MM.1S (cell line): ENCODE results near the gene SPPL3.

Experiments used
- DNase-seq: peaks from one replicate; pipeline ENCODE4 v3.0.0-alpha.2; 2015
- H2AFZ ChIP-seq: fragments of 300-600 bp; sonication (generic); 2 replicates; pipeline ENCODE4 v1.6.0; 2016; ENCODE audit warnings: antibody characterized with exemption, low read length
- H3F3A ChIP-seq: fragments of 300-600 bp; sonication (generic); 2 replicates; pipeline ENCODE4 v1.6.1; 2016; ENCODE audit warnings: mild to moderate bottlenecking, antibody characterized with exemption, low read length, moderate library complexity, mixed read lengths; ENCODE audit not compliant: insufficient read depth
- H3K27ac ChIP-seq: fragments of 300-600 bp; sonication (generic); 2 replicates; pipeline ENCODE4 v1.5.1; 2016; ENCODE audit warnings: mild to moderate bottlenecking, low read length
- H3K27me3 ChIP-seq: fragments of 300-600 bp; sonication (generic); replicated peaks from 2 replicates; pipeline ENCODE4 v1.6.0; 2016; ENCODE audit warnings: low read length; ENCODE audit not compliant: insufficient read depth
- H3K36me3 ChIP-seq: fragments of 300-600 bp; sonication (generic); replicated peaks from 2 replicates; pipeline ENCODE4 v1.6.1; 2016; ENCODE audit warnings: mild to moderate bottlenecking, low read length, mixed read lengths; ENCODE audit not compliant: insufficient read depth
- H3K4me1 ChIP-seq: fragments of 300-600 bp; sonication (generic); 2 replicates; pipeline ENCODE4 v1.6.1; 2016; ENCODE audit warnings: low read length, mixed read lengths
- H3K4me2 ChIP-seq: fragments of 300-600 bp; sonication (generic); 2 replicates; pipeline ENCODE4 v1.6.0; 2016; ENCODE audit warnings: low read depth, low read length
- H3K4me3 ChIP-seq: fragments of 300-600 bp; sonication (generic); 2 replicates; pipeline ENCODE4 v1.5.1; 2016; ENCODE audit warnings: low read length, mixed read lengths
- H3K79me2 ChIP-seq: fragments of 300-600 bp; sonication (generic); 2 replicates; pipeline ENCODE4 v1.6.1; 2016; ENCODE audit warnings: mixed run types, low read length, mixed read lengths
- H3K9ac ChIP-seq: fragments of 300-600 bp; sonication (generic); 2 replicates; pipeline ENCODE4 v1.6.1; 2016; ENCODE audit warnings: low read length, mixed read lengths
- H3K9me2 ChIP-seq: fragments of 300-600 bp; sonication (generic); replicated peaks from 2 replicates; pipeline ENCODE4 v1.6.1; 2016; ENCODE audit warnings: mild to moderate bottlenecking, low read length, mixed read lengths; ENCODE audit not compliant: insufficient read depth
- H3K9me3 ChIP-seq: fragments of 300-600 bp; sonication (generic); replicated peaks from 2 replicates; pipeline ENCODE4 v1.6.1; 2016; ENCODE audit warnings: mild to moderate bottlenecking, low read length, mixed read lengths; ENCODE audit not compliant: insufficient read depth
- H4K20me1 ChIP-seq: fragments of 300-600 bp; sonication (generic); 2 replicates; pipeline ENCODE4 v1.6.1; 2016; ENCODE audit warnings: mild to moderate bottlenecking, low read length, moderate library complexity, mixed read lengths; ENCODE audit not compliant: insufficient read depth
- EZH2 ChIP-seq: fragments of 300-600 bp; sonication (generic); optimal IDR thresholded peaks from 2 replicates; pipeline ENCODE3; 2017; ENCODE audit warnings: low read depth, mild to moderate bottlenecking, antibody characterized with exemption, low read length, mixed read lengths
- EZH2phosphoT487 ChIP-seq: fragments of 300-600 bp; sonication (generic); IDR thresholded peaks from 2 replicates; pipeline ENCODE4 v1.6.1; 2018; ENCODE audit warnings: antibody characterized with exemption, low read length
- TF ChIP-seq, protein P1 (sequence below): fragments of 300-600 bp; sonication (generic); IDR thresholded peaks from 2 replicates; pipeline ENCODE4 v1.5.1; 2016; ENCODE audit warnings: antibody characterized with exemption, low read length, mixed read lengths

Gene SPPL3

GRCh38 chr12:120801146-120801545 lies 103.0 kb downstream of the SPPL3 start:
- TF ChIP-seq, protein P1, sequence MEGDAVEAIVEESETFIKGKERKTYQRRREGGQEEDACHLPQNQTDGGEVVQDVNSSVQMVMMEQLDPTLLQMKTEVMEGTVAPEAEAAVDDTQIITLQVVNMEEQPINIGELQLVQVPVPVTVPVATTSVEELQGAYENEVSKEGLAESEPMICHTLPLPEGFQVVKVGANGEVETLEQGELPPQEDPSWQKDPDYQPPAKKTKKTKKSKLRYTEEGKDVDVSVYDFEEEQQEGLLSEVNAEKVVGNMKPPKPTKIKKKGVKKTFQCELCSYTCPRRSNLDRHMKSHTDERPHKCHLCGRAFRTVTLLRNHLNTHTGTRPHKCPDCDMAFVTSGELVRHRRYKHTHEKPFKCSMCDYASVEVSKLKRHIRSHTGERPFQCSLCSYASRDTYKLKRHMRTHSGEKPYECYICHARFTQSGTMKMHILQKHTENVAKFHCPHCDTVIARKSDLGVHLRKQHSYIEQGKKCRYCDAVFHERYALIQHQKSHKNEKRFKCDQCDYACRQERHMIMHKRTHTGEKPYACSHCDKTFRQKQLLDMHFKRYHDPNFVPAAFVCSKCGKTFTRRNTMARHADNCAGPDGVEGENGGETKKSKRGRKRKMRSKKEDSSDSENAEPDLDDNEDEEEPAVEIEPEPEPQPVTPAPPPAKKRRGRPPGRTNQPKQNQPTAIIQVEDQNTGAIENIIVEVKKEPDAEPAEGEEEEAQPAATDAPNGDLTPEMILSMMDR: no peak; the same call in 1 of the 2 replicates
- TF ChIP-seq EZH2phosphoT487: no peak
- Histone ChIP-seq H3K4me3 (no peak overlapping the region), H3K79me2 (peaks cover 26% of the 10 kb centered on the region), H3K9me3 (no peaks in the 10 kb centered on the region), H3K4me2 (peak overlapping the region; percentile 12; the same call in 1 of the 2 replicates), H3K9me2 (no peaks in the 10 kb centered on the region), H3K36me3 (no peaks in the 10 kb centered on the region), H3K27ac (peak overlapping the region; percentile 65; the same call in 1 of the 2 replicates), H3K9ac (no peak overlapping the region; the same call in 1 of the 2 replicates), H2AFZ (no peak overlapping the region), H3F3A (peaks cover 19% of the 10 kb centered on the region), H3K4me1 (peaks cover 49% of the 10 kb centered on the region), H3K27me3 (no peaks in the 10 kb centered on the region), H4K20me1 (no peaks in the 10 kb centered on the region)
- peak; percentile 28 for DNase-seq

DNA sequence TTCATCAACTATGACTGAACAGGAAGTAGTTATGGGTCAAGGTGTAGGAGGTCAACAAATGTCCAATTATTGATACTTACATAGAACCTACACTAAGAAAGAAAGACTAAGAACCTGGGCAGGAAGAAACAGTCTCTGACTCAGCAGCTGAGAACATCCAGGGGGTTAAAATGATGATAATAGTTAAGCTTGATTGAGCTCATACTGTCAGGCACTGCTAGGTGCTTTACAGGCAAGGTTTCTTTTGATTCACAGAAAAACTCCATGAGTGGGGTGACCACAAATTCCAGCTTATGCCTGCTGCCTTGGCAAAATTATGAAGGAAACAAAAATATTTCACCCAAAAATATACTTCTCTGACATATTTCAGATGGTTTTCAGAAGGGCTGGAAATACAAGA lies 103.5 kb downstream of the SPPL3 start:
- H3K4me2 ChIP-seq: peak overlapping the region; percentile 12; the same call in 1 of the 2 replicates
- no peaks in the 10 kb centered on the region for H3K27me3 ChIP-seq
- H3K9me2 ChIP-seq: no peaks in the 10 kb centered on the region
- H3K4me1 ChIP-seq: peaks cover 49% of the 10 kb centered on the region
- peaks cover 26% of the 10 kb centered on the region for H3K79me2 ChIP-seq
- H2AFZ ChIP-seq: no peak overlapping the region
- H3K27ac ChIP-seq: peak overlapping the region; percentile 65
- H3K36me3 ChIP-seq: no peaks in the 10 kb centered on the region
- no peak overlapping the region for H3K9ac ChIP-seq
- peaks cover 19% of the 10 kb centered on the region for H3F3A ChIP-seq
- no peaks in the 10 kb centered on the region for H3K9me3 ChIP-seq
- no peak for DNase-seq
- TF ChIP-seq EZH2phosphoT487 (no peak), EZH2 (no peak)
- TF ChIP-seq, protein P1: no peak
- H4K20me1 ChIP-seq: no peaks in the 10 kb centered on the region
- no peak overlapping the region for H3K4me3 ChIP-seq

DNA sequence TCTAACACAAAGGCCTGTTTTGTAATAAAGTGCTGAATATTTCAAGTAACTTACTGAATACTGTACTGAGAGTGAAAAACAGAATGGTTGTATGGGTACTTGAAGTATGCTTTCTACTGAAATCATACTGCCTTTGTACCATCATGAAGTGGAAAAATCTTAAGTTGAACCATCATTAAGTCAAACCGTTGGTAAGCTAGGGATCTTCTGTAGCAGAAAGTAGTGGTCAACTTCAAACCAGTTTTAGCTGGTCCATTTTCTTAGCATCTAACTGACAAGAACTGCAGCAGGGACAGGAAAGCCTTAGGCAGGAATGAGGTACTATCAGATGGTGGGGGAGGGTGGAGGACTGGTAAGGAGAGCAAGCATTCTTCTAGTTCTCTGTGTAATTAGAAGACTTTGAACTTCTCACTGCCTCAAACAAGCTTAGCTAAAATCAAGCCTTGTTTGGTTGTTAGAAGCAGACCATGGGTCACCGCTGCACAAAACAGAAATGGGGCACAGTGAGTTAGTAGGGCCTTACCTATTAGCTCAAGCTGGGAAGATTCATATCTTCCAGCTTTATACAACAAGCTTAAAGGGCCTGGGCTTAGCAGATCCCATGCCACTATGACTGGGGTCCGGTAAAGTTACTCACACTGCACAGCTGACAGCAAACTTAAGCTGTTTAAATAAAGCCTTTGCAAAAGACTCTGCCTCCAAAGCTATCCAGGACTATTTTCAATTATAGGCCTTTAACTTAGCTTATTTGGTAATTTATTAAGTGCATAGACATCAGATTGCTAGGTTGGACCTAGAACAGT lies 104.7 kb downstream of the SPPL3 start:
- Histone ChIP-seq H3K79me2 (peaks cover 23% of the 10 kb centered on the region), H3K9me2 (no peaks in the 10 kb centered on the region), H3K4me3 (no peak overlapping the region), H3K36me3 (no peaks in the 10 kb centered on the region), H2AFZ (no peak overlapping the region), H3K27ac (peak overlapping the region; percentile 80), H3K27me3 (no peaks in the 10 kb centered on the region), H3K4me1 (peaks cover 49% of the 10 kb centered on the region), H3K9ac (peak overlapping the region; percentile 39; the same call in 1 of the 2 replicates), H3K4me2 (peak overlapping the region; percentile 79; the same call in 1 of the 2 replicates), H4K20me1 (no peaks in the 10 kb centered on the region), H3F3A (peaks cover 19% of the 10 kb centered on the region), H3K9me3 (no peaks in the 10 kb centered on the region)
- DNase-seq: no peak
- TF ChIP-seq EZH2 (no peak), EZH2phosphoT487 (no peak)
- TF ChIP-seq, protein P1: no peak
